GM18507 (cell line): ENCODE data around the gene PPP2R2C.

Source experiments
- DNase-seq: peaks from one replicate; pipeline ENCODE4 v3.0.0; 2011; ENCODE audit warnings: low read depth; ENCODE audit not compliant: insufficient read length; ENCODE audit errors: extremely low spot score
- FAIRE-seq: peaks from 2 replicates; lab custom pipeline; 2011; peaks lifted over from hg19 to GRCh38; lab: Jason Lieb, UNC

The PPP2R2C gene

DNA sequence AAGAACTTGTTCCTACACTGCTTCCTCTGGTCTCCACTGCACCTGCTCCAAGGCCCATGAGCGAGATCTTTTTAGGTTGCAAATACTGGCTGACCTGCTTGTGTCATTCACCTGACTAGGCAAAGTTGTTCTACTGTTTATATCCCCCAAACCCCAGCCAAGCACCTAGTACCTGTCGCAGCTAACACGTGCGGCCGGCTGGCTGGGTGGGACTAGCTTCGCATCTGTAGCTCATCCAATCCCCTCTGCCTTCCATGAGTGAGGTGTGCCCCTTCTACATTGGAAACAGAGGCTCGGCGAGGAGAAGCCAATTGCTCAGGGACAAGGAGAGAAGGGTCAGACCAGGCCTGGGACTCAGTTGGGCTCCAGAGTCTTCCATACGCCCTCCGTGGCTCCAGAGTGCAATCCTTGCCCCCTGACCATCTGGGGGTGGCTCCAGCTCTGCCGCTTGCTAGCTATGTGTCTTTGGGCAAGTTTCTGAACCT is 116.3 kb downstream of the PPP2R2C start:
- no peak for FAIRE-seq
- no peak for DNase-seq

DNA sequence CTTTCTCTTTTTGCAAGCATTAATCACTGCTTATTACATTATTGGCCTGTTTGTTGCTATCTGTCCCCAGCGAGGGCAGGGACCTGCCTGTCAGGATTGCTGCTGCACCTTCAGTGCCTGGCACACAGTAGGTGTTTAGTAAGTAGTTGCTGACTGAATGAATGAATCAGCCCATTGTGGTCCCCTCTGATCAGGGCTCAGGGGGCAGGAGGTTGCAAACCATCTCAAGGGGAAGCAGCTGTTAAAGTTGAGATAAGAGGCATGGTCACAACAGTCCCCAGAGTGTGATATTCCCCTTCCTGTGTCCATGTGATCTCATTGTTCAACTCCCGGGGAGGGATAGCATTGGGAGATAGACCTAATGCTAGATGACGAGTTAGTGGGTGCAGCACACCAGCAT is 117.4 kb downstream of the PPP2R2C start:
- no peak for DNase-seq
- no peak for FAIRE-seq

DNA sequence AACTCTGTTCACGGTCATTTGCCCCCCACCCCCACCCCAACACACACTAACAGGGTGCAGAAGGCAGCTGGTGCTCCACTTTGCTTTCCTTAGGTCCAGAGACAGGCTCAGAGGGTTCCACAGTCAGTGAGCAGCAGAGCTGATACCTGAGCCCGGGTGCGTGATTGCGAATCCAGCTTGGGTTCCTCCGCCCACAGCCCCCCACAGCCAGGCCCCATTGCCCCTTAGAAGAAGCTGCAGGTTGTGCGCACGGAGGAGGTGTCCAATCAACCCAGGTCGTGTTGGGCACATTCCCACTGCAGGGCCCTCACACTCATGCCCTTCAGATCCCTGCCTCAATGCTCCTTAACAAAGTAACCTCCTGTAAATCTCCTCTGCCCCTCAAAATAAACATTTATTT is 117.8 kb downstream of the PPP2R2C start:
- no peak for DNase-seq
- no peak for FAIRE-seq

DNA sequence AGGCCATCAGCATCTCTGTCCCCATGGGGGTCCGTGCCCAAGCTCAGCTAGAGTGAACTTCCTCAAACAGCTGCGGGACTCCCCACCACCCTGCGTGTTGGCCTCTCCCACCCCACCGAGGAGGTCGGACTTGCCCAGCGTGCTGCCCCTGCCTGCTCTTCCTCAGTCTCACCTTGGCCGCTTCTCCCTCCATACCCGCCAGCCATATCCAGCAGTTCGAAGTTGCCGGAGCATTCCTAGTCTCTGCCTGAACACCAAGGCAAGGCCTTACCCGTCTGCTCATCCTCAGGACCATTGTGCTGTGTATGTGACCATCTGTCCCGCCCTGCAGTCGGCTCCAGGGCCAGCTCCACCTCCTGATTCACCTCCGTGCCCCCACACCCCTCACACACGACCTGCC is 118.3 kb downstream of the PPP2R2C start:
- no peak for FAIRE-seq

DNA sequence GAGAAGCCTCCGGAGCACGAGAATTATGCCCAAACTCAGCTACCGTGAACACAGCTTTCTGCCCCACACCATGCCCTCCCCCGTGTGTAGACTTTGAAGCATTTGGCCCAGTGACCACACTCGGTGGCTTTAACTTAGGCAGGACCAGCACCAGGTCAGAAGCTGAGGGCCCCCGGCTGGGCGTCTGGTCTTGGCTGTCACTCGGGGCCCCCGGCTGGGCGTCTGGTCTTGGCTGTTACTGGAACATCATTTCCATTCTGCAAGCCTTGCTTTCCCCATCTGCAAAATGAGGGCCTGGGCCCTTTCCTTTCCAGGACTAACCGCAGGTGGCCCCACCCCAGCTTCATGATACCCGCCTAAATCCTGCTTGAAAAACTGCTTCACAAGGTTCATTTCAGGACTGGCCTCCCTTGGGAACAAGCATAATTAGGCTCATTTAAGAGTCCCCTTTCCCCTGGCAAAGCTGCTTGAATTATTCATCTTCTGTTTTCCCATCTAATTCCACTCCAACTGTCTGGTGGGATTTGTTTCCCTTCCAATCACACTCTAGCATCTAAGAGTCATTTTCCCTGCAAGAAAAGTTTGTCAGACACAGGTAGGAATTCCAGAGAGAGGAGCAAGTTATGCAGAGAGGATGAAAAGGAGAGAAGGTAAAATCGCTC is 120.3 kb downstream of the PPP2R2C start:
- no peak for DNase-seq
- no peak for FAIRE-seq

More for the DNA sequence above, 118.3 kb downstream of the PPP2R2C start:
- DNase-seq = no peak

DNA sequence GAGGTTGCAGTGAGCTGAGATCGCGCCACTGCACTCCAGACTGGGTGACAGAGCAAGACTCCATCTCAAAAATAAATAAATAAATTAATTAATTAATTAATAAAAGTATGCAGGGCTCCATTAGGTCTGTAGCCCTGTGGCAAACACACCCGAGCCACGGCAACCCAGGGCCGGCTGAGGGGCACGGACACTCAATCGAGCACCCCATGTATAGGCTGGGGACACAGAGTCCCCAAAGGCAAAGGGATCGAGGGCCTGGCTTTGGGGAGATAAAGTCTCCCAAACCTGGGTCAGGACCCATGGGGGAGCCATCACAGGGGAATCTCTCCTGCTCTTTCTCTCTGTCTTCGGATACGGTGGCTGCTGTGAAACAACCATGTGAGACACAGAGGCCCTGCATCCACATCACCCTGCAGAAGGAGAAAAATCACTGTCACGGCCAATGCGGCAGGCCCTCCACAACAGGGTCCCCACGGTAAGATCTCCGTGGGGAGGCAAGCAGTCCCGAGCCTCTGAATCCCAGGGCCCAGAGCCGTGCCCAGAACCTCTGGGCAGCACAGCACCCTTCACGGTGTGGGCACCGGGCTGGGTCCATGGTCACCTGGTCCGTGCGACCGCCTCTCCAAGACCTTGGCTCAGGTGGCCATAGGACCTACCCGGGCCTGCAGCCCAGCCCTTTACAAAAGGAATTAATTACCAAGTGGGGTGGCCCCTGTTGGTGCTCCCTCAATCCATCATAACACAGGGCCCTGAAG is 121.0 kb downstream of the PPP2R2C start:
- FAIRE-seq = no peak
- DNase-seq = no peak

DNA sequence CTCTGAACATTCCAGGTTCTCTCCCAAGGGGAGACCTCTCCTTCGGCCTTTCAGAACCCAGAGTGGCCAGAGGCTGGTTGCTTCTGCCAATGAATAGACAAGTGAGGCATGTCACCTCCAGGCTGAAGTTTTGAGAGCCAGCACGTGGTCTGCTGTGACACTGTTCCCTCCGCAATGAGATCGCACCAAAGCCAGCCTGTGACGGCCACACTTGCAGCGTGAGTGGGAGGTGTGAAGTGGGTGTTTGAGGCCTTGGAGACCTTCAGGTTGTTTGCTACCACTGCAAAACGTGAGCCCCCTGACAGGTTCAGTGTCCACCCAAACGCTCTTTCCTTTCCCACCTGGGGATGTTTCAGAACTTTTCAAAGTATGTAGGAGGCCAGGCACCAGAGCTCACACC is 121.8 kb downstream of the PPP2R2C start:
- FAIRE-seq = no peak

DNA sequence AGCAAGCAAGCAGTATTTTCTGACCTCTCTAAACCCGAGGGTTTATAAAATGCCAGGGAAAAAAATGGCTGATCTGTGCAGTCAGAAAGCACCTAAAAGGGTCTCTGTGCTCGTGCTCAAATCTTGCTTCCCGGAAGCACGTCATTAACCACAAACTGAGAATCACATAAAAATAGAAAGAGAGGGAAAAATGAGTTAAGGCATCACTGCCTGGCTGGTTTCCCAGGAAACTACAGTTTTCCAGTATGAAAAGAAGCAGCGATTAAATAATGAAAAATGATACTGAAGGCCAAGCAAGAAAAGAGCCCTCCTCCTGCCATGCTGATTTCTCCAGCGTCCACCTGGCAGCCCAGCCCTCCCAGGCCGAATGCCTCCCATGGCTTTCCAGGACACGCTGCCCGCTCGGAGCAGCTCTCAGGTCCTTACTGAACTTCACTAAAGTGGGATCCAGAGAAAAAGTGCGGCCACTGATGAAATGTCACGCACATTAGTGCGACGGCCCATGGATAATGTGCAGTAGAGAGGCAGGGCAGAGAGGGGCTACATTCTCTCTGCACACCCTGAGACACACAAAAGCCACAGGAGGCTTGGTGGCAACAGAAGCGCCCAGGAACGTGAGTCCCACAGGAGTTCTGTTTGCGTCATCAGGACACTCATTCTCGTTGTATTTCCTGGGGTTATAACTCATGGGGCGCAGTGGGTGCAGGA is 122.4 kb downstream of the PPP2R2C start:
- no peak for FAIRE-seq
- no peak for DNase-seq

More for the DNA sequence above, 121.8 kb downstream of the PPP2R2C start:
- no peak for DNase-seq

DNA sequence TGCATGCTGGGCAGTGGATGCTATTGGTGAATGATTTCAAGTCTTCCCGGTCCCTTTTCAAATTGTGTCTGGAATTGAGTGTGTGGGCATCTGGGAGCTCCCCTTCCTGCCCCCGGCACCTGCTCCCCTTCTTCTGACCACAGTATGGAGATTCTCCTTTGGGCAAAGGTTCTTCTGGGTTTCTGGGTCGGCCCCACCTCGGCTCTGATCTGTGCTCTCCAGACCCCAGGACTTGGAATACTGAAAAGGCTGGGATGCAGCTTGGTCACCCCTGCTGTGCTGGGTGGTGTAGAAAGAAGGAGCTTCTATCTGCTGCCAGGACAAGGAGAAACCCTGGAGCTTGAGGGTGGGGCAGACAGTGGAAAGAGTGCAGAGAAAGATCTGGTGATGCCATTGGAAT is 124.0 kb downstream of the PPP2R2C start:
- FAIRE-seq (no peak), DNase-seq (no peak)

DNA sequence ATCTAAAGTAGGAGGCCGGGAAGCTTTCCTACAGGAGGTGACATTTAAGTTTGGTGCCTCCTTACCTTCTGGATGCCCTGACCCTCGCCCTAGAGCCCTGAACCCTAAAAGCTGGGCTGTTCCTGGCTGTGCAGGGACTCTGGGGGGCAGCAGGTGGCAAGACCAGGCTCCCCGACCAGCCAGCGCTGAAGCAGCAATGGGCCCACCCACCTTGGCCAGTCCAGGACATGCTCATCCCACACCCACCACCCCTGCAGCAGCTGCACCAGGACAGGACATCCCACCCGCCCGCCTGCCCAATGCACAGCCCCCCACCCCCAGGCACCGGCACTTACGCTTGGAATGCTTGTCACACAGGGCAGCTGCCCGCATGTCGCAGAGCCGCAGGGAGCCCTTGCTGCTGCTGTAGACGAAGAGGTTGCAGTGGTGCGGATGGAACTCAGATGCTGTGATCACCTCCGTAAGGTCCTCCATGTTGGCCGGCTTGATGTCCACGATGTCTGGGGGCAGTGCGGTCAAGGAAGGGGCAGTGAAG is 124.8 kb downstream of the PPP2R2C start:
- FAIRE-seq = no peak
- DNase-seq = no peak

DNA sequence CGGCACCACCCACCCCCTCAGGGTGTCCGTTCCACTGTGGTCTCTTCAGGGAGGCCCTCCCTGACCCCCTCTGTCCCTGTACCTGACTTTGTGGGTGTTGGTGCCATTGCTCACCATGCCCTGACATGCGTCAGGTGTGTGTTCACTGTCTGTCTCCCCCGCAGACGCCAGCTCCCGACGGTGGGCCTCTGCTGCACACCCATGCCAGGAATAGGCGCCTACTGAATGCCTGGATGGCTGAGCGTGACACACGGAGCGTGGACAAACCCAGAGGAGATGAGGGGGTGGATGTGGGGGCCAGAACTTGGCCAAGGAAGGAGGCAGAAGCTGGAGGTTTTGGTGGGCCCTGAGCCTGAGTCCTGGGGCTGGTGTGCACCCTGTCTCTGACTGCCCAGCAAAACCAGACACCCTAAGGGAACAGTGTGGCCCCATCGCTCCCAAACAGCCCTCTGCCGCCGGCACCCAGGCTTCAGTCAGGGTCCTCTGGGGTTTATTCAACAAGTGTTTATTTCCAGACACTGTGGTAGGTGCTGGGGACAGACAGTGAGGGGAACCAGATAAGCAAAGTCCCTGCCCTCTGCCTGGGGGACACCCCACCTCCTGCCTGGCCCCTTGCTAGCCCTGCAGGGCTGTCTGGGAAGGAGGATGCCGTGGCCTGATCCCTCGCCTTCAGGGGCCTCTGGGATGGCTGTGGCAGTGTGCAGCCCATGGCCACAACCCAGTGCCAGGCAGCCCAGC is 125.9 kb downstream of the PPP2R2C start:
- FAIRE-seq = no peak
- DNase-seq = no peak

DNA sequence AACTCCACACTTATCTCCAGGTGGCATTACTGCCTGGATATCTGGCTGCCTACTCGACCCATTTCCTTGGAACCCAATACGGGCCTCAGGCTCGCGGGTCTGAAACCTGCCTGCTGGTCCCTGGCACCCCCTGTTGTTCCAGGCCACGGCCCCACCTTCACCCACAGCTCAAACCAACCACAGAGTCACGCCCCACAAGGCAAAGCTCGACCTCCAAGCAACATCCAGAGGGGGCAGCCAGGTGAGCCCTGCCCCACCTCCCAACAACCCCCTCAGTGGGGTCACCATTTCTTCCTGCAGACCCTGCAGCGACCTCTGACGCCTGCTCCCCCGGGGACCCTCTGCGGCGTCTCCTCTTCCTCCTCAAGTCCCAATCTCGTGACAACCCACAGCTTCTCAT is 126.5 kb downstream of the PPP2R2C start:
- no peak for DNase-seq
- FAIRE-seq = no peak

DNA sequence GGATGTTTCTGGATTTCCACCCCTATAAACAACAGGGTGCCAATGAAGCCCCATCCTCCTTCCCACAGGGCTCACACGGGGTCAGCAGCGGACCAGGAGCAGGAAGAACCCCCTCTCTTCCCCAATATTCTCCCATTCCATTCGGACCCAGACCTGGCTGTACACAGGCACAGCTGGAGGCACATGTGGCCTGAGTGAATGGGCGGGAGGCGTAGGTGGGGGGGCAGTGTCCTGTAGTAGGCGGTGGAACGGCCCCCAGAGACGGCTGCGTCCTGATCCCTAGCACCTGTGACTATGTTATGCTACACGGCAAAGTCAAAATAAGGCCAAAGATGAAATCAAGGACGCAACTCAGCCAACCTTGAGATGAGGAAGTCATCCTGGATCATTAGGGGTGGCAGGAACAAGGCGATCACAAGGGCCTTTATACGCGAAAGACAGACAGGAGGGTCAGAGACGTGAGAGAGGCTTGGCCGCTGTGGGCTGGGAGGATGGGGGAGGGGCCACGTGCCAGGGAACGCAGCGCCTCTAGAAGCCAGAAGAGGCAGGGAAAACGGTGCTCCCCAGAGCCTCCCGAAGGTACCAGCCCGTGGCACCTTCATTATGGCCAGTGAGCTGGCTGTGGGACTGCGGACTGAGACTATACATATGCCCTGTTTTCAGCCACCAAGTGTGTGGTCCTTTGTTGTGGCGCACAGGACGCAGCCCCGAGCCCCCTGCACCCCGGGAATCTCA is 127.2 kb downstream of the PPP2R2C start:
- DNase-seq = no peak
- no peak for FAIRE-seq

DNA sequence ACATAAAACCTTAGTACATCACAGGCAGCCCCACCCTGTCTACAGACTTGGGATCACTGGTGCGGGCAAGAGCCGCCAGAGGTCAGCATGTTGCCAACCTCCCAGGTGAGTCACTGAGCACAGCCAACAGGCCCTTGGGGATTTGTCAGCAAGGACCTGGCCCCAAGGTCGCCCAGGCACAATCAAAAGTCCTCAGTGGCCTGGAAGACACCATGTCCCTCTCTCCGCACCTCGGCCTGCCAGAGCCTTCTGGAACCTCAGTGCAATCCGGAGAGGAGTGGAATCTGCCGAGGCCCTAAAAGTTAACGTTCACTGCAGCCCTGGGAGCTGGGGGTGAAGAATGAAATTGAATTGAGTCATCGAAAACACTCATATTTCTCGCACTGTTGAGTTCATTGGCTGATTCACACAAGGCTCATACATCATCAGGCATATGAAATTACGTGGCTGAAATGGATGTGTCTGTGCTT is 128.4 kb downstream of the PPP2R2C start:
- no peak for DNase-seq
- FAIRE-seq = no peak

DNA sequence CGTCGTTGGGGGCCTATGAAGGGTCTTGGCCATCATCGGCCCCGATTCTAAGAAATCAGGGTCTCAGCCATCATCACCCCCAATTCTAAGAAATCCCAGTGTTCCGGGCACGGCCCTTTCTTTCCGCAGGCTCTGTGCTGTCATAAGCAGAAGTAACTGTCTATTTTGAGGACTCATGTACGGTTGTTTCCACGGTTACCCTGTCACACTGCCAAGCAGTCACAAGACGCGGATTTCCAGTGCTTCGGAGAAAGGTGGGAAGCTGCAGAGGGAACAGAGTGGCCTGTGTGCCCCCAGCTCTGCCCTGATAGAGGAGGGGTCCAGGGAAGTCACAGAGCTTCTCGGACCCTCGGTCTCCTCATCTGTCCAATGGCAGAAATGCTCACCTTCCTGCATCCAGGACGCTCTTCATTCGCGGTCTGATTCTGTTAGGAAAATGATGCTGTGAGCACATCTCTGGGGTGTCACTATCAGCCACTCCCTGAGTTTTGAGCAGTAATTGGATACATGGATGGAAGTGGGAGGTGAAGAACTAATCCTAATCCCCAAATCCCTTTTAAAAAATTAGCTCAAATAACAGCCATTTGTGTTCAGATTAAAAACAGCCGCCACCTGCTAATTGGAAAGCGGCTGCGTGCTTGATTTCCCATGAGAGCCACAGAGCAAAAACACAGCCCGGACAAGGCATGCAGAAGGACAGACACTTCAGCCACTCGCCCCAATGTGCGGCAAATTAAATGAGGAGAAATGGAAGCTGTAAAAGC is 129.7 kb downstream of the PPP2R2C start:
- no peak for DNase-seq
- FAIRE-seq = no peak

DNA sequence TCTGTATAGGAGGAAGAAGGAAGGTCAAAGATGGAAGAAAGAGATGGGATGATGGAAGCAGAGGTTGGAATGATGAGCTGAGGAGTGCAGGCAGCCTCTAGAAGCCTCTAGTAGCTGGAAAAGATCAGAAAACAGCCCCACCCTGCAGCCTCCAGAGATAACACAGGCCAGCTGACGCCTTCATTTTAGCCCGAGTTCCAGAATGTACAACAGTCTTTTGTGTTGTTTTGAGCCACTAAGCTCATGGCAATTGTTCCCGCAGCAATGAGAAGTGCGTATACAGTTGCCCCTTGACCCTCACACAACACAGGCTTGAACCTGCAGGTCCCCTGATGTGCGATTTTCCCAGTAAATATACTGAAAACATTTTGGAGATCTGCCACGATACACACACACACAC is 130.7 kb downstream of the PPP2R2C start:
- FAIRE-seq (no peak), DNase-seq (no peak)

DNA sequence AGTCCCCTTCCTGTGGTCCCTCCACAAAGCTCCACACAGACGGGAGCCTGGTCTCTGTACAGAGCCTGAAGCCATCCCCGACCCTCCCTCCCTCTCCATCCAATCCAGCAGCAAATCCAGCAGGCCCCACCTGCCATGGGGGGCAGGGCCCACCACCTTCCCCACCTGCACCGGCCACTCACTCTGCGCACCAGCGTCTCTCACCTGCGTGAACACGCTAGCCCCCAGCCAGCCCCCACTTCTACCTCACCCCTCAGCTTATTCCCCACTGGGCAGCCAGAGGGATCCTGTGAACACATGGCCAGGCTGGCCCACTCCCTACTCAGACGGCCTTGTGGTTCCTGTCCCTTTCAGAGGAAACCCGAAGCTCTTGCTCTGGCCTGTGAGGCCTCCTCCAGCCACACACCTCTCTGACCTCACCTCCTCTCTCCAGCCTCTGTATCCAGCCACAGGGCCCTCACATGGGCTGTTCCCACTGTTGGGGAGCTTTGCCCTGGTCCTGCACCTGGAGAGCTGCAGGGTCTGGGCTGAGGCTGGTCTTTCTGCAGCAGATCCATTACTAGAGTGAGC is 131.9 kb downstream of the PPP2R2C start:
- DNase-seq (no peak), FAIRE-seq (no peak)
